Astrocyte (in vitro differentiated cells and primary cell): ENCODE data around the gene NAA10. TPM values are rescaled to one million over a fixed set of nuclear protein-coding genes. Genes with fewer than 3 reads are reported as not detected.

Source experiments
- DNase-seq: peaks from one replicate; pipeline ENCODE4 v3.0.0-alpha.2; 2010; ENCODE audit warnings: low read depth
- FAIRE-seq: peaks from 2 replicates; lab custom pipeline; 2011; peaks lifted over from hg19 to GRCh38; lab: Jason Lieb, UNC
- H2AFZ ChIP-seq: 2 replicates; pipeline ENCODE4 v1.6.0; 2012; ENCODE audit warnings: low read depth, low read length, inconsistent platforms
- H3K27ac ChIP-seq: 2 replicates; pipeline ENCODE4 v1.5.1; 2011; ENCODE audit warnings: low read depth, low read length, inconsistent platforms
- H3K27me3 ChIP-seq: 2 replicates; pipeline ENCODE4 v1.6.0; 2011; ENCODE audit warnings: low read length, inconsistent platforms; ENCODE audit not compliant: insufficient read depth
- H3K36me3 ChIP-seq: 2 replicates; pipeline ENCODE4 v1.5.1; 2011; ENCODE audit warnings: low read length, inconsistent platforms; ENCODE audit not compliant: insufficient read depth
- H3K4me1 ChIP-seq: 2 replicates; pipeline ENCODE4 v1.5.1; 2011; ENCODE audit warnings: low read length, inconsistent platforms; ENCODE audit not compliant: insufficient read depth
- H3K4me2 ChIP-seq: 2 replicates; pipeline ENCODE4 v1.6.0; 2012; ENCODE audit warnings: low read length, inconsistent platforms
- H3K4me3 ChIP-seq: 2 replicates; pipeline ENCODE4 v1.5.1; 2011; ENCODE audit warnings: low read depth, mild to moderate bottlenecking, low read length, inconsistent platforms; ENCODE audit not compliant: insufficient read depth
- H3K79me2 ChIP-seq: 2 replicates; pipeline ENCODE4 v1.6.0; 2012; ENCODE audit warnings: mild to moderate bottlenecking, low read length, inconsistent platforms; ENCODE audit not compliant: insufficient read depth
- H3K9ac ChIP-seq: 2 replicates; pipeline ENCODE4 v1.6.0; 2012; ENCODE audit warnings: mild to moderate bottlenecking, low read length, inconsistent platforms
- H3K9me3 ChIP-seq: 2 replicates; pipeline ENCODE4 v1.5.1; 2012; ENCODE audit warnings: low read depth, mild to moderate bottlenecking, low read length, inconsistent platforms; ENCODE audit not compliant: insufficient read depth
- H4K20me1 ChIP-seq: 2 replicates; pipeline ENCODE4 v1.6.0; 2012; ENCODE audit warnings: low read length, inconsistent platforms; ENCODE audit not compliant: insufficient read depth
- H3K27ac Mint-ChIP-seq: one replicate; pipeline ENCODE4 v1.8.0; 2021; ENCODE audit warnings: mild to moderate bottlenecking, mixed read lengths; ENCODE audit not compliant: unreplicated experiment
- H3K27me3 Mint-ChIP-seq: one replicate; pipeline ENCODE4 v1.8.0; 2021; ENCODE audit warnings: low read depth, mixed read lengths; ENCODE audit not compliant: unreplicated experiment
- H3K36me3 Mint-ChIP-seq: one replicate; pipeline ENCODE4 v1.8.0; 2021; ENCODE audit warnings: low read depth, mixed read lengths; ENCODE audit not compliant: unreplicated experiment
- H3K4me1 Mint-ChIP-seq: one replicate; pipeline ENCODE4 v1.8.0; 2021; ENCODE audit warnings: low read depth, mixed read lengths; ENCODE audit not compliant: unreplicated experiment
- H3K4me3 Mint-ChIP-seq: one replicate; pipeline ENCODE4 v1.8.0; 2021; ENCODE audit warnings: mild to moderate bottlenecking, moderate library complexity, mixed read lengths; ENCODE audit not compliant: unreplicated experiment
- H3K9me3 Mint-ChIP-seq: one replicate; pipeline ENCODE4 v1.8.0; 2021; ENCODE audit warnings: mild to moderate bottlenecking, mixed read lengths; ENCODE audit not compliant: unreplicated experiment
- CTCF ChIP-seq: IDR thresholded peaks from 2 replicates; pipeline ENCODE4 v1.5.1; 2011; ENCODE audit warnings: low read depth, mild to moderate bottlenecking, inconsistent platforms, low read length, moderate library complexity; ENCODE audit not compliant: insufficient read depth
- EZH2 ChIP-seq: IDR thresholded peaks from 2 replicates; pipeline ENCODE4 v1.6.1; 2012; ENCODE audit warnings: mild to moderate bottlenecking, low read length, inconsistent platforms; ENCODE audit not compliant: insufficient read depth
- total RNA-seq: library from RNA; stranded (reverse); gene quantifications from 2 replicates; pipeline ENCODE4 v1.2.1, GENCODE V29; 2021

The NAA10 gene
- total RNA-seq, 1 donor from 2014 or later, result 144 TPM

- no peak for FAIRE-seq
- H3K4me1 Mint-ChIP-seq, result no peaks in the 10 kb centered on the region
These were observed 5.3 kb downstream of the NAA10 start for GRCh38 chrX:153929576-153929975.

GRCh38 chrX:153928846-153929245 lies 6.0 kb downstream of the NAA10 start:
- H3K27me3 ChIP-seq, result no peaks in the 10 kb centered on the region
- peaks cover 13% of the 10 kb centered on the region for H4K20me1 ChIP-seq
- no peaks in the 10 kb centered on the region for H3K27me3 Mint-ChIP-seq
- H3K36me3 ChIP-seq, result peaks cover 4% of the 10 kb centered on the region
- no peaks in the 10 kb centered on the region for H3K9me3 Mint-ChIP-seq
- H3K4me3 Mint-ChIP-seq, result no peak overlapping the region
- no peak overlapping the region for H2AFZ ChIP-seq
- TF ChIP-seq CTCF (no peak), EZH2 (no peak)
- H3K9ac ChIP-seq, result no peak overlapping the region
- H3K27ac ChIP-seq, result no peak overlapping the region
- H3K36me3 Mint-ChIP-seq, result no peaks in the 10 kb centered on the region
- H3K4me3 ChIP-seq, result no peak overlapping the region
- H3K9me3 ChIP-seq, result no peaks in the 10 kb centered on the region
- H3K27ac Mint-ChIP-seq, result no peak overlapping the region
- DNase-seq, result no peak
- peak overlapping the region; percentile 72 for H3K4me2 ChIP-seq
- peaks cover 12% of the 10 kb centered on the region for H3K4me1 ChIP-seq
- no peak for FAIRE-seq
- peaks cover 25% of the 10 kb centered on the region for H3K79me2 ChIP-seq
- H3K4me1 Mint-ChIP-seq, result no peaks in the 10 kb centered on the region

More at GRCh38 chrX:153929576-153929975, 5.3 kb downstream of the NAA10 start:
- Histone ChIP-seq H4K20me1 (peaks cover 13% of the 10 kb centered on the region), H3K9ac (no peak overlapping the region), H3K9me3 (no peaks in the 10 kb centered on the region), H3K4me1 (peaks cover 12% of the 10 kb centered on the region), H3K27me3 (no peaks in the 10 kb centered on the region), H3K27ac (no peak overlapping the region), H3K36me3 (peaks cover 4% of the 10 kb centered on the region), H3K4me3 (no peak overlapping the region), H2AFZ (no peak overlapping the region), H3K79me2 (peaks cover 32% of the 10 kb centered on the region), H3K4me2 (no peak overlapping the region)
- no peaks in the 10 kb centered on the region for H3K36me3 Mint-ChIP-seq
- no peak overlapping the region for H3K27ac Mint-ChIP-seq
- H3K9me3 Mint-ChIP-seq, result no peaks in the 10 kb centered on the region
- H3K27me3 Mint-ChIP-seq, result no peaks in the 10 kb centered on the region
- no peak overlapping the region for H3K4me3 Mint-ChIP-seq
- no peak for TF ChIP-seq CTCF
- DNase-seq, result no peak

- Mint-ChIP-seq H3K4me3 (peak overlapping the region; percentile 83), H3K36me3 (no peaks in the 10 kb centered on the region), H3K27me3 (no peaks in the 10 kb centered on the region), H3K9me3 (no peaks in the 10 kb centered on the region), H3K27ac (peak overlapping the region; percentile 75), H3K4me1 (no peaks in the 10 kb centered on the region)
- Histone ChIP-seq H3K9ac (peak overlapping the region; percentile 89), H4K20me1 (peaks cover 11% of the 10 kb centered on the region), H3K36me3 (peaks cover 4% of the 10 kb centered on the region), H2AFZ (no peak overlapping the region), H3K4me1 (peaks cover 10% of the 10 kb centered on the region), H3K4me3 (peak overlapping the region; percentile 56), H3K4me2 (peak overlapping the region; percentile 89), H3K79me2 (peaks cover 18% of the 10 kb centered on the region), H3K27me3 (no peaks in the 10 kb centered on the region), H3K9me3 (no peaks in the 10 kb centered on the region), H3K27ac (peak overlapping the region; percentile 87)
- TF ChIP-seq EZH2 (no peak), CTCF (no peak)
- DNase-seq, result peak; percentile 95
- FAIRE-seq, result peak; percentile 98
These were observed 6.7 kb downstream of the NAA10 start for GRCh38 chrX:153927922-153928760.
